ENCODE results near the gene CREB5. TPM values are rescaled to one million over a fixed set of nuclear protein-coding genes. Genes with fewer than 3 reads are reported as not detected.

CREB5 gene
- total and polyA plus RNA-seq, 2 of the 13 experiments (the other 11 are each of a cell fraction or from before 2014, with no cell fraction given) = 0.38 to 0.71 TPM

GRCh38 chr7:28759475-28759971, 347.2 kb downstream of the CREB5 start:
- FAIRE-seq = no peak
- no peak overlapping the region for H3K4me2 ChIP-seq (ENCODE audit: low read depth, low read length)
- no peak overlapping the region for H3K9ac ChIP-seq (ENCODE audit: insufficient read depth, low read depth, low read length)
- H2AFZ ChIP-seq (ENCODE audit: low read length) = no peak overlapping the region
- TF ChIP-seq ZNF737 (CRISPR knock-in tag; IDR thresholded peaks at IDR 0.05; ENCODE audit: borderline replicate concordance) = no peak
- TF ChIP-seq MTF1 (CRISPR knock-in tag; IDR thresholded peaks at IDR 0.05) = no peak
- TF ChIP-seq MYNN (CRISPR knock-in tag; IDR thresholded peaks at IDR 0.05; ENCODE audit: low read depth) = no peak
- TF ChIP-seq ZNF446 (CRISPR knock-in tag; IDR thresholded peaks at IDR 0.05) = no peak
- no peak for TF ChIP-seq ATF1 (CRISPR knock-in tag; IDR thresholded peaks at IDR 0.05)
- no peak for TF ChIP-seq DR1 (CRISPR knock-in tag; IDR thresholded peaks at IDR 0.05)
- no peak for TF ChIP-seq ZNF747 (CRISPR knock-in tag; IDR thresholded peaks at IDR 0.05; ENCODE audit: borderline replicate concordance)
- no peak for TF ChIP-seq DZIP1 (CRISPR knock-in tag; IDR thresholded peaks at IDR 0.05)
- no peak for TF ChIP-seq SRSF4 (IDR thresholded peaks at IDR 0.05; ENCODE audit: low read depth, low read length, poor library complexity, severe bottlenecking)
- TF ChIP-seq MTA1 (CRISPR knock-in tag; IDR thresholded peaks at IDR 0.05; ENCODE audit: borderline replicate concordance) = no peak
- TF ChIP-seq ZNF550 (CRISPR knock-in tag; IDR thresholded peaks at IDR 0.05; ENCODE audit: borderline replicate concordance) = no peak
- TF ChIP-seq MXI1 (IDR thresholded peaks at IDR 0.05; ENCODE audit: borderline replicate concordance, low read depth, low read length) = no peak
- no peak for TF ChIP-seq FOXK2 (IDR thresholded peaks at IDR 0.05)
- no peak for TF ChIP-seq KMT2B (CRISPR knock-in tag; IDR thresholded peaks at IDR 0.05)
- H3K4me1 ChIP-seq (ENCODE audit: insufficient read depth, low read length) = no peaks in the 10 kb centered on the region
- WGBS (ENCODE audit: low lambda C conversion rate) = 17% methylated on average over 5 of the region's 5 CpGs
- no peaks in the 10 kb centered on the region; a peak in 1 of 5 replicates for H3K27me3 ChIP-seq (ENCODE audit: control insufficient read depth in 1 of 2, insufficient read depth in 2 of 2, low read length in 2 of 2)
- no TSS peak for BruUV-seq (replicated peaks)
- intact Hi-C loops (cut with micrococcal nuclease; ENCODE audit: unreplicated experiment) (no loop called here), in situ Hi-C loops (cut with HindIII; ENCODE audit: extremely low pct_ligation_motif_present, low pct_unique_long_range_greater_than_20kb) (no loop called here)
- H3K79me2 ChIP-seq (ENCODE audit: insufficient read depth, low read length) = no peaks in the 10 kb centered on the region
- no peaks in the 10 kb centered on the region for H3K9me3 ChIP-seq (ENCODE audit: low read length)
- CTCF ChIA-PET (ENCODE audit: low intra/inter-chr PET ratio, low total read pairs) = no interaction called here
- no peak overlapping the region for H3K27ac ChIP-seq (ENCODE audit: extremely low read length, insufficient read depth, low read length)
- H3K36me3 ChIP-seq (replicated peaks in 1 of 2; ENCODE audit: control insufficient read depth in 1 of 2, insufficient read depth in 2 of 2, low read length in 2 of 2) = no peaks in the 10 kb centered on the region
- no peak overlapping the region for H3K4me3 ChIP-seq (replicated peaks in 1 of 3; ENCODE audit: insufficient read depth in 1 of 3, low read depth in 2 of 3, low read length in 3 of 3)
- H4K20me1 ChIP-seq (ENCODE audit: insufficient read depth, low read length) = no peaks in the 10 kb centered on the region
- DNase-seq (ENCODE audit: low spot score) = no peak
- POLR2A ChIA-PET = no interaction called here
- ATAC-seq = no peak
